GM12878 (cell line): ENCODE results near the gene HOXC12. TPM values are rescaled to one million over a fixed set of nuclear protein-coding genes. Genes with fewer than 3 reads are reported as not detected.

Source experiments
- ATAC-seq: fragments of 200-7000 bp; cut with Tn5 transposase; 3 replicates; pipeline ENCODE4 v1.9.1; 2020; ENCODE audit warnings: mild to moderate bottlenecking, moderate library complexity
- BruUV-seq: library from RNA; stranded (reverse); fragments of 400-500 nt; replicated peaks from 2 replicates; lab custom pipeline; 2021; lab: Mats Ljungman, UMichigan
- CTCF ChIA-PET: fragments of 300-600 bp; sonication (Branson Sonifier 250); formaldehyde crosslinking; extraction: SDS; loops from one replicate; lab custom pipeline; 2021; ENCODE audit warnings: inconsistent platforms; lab: Yijun Ruan, JAX
- POLR2A ChIA-PET: fragments of 350-600 bp; formaldehyde crosslinking; extraction: SDS; loops from one replicate; lab custom pipeline; 2021; ENCODE audit warnings: inconsistent platforms; lab: Charles Lee
- RAD21 ChIA-PET: fragments of 300-600 bp; sonication (Branson Sonifier 250); formaldehyde crosslinking; loops from one replicate; lab custom pipeline; 2023; ENCODE audit warnings: antibody characterized with exemption; ENCODE audit not compliant: unreplicated experiment; lab: Charles Lee
- SMC1A ChIA-PET: fragments of 300-600 bp; sonication (Branson Sonifier 250); formaldehyde crosslinking; loops from one replicate; lab custom pipeline; 2023; ENCODE audit not compliant: unreplicated experiment, uncharacterized antibody; lab: Charles Lee
- DNase-seq: peaks from one replicate; pipeline ENCODE4 v3.0.0-alpha.2; 2011; ENCODE audit warnings: low read depth, low spot score
- FAIRE-seq: peaks from 3 replicates; lab custom pipeline; 2011; peaks lifted over from hg19 to GRCh38; lab: Jason Lieb, UNC
- H2AFZ ChIP-seq: 2 replicates; pipeline ENCODE4 v1.6.0; 2011; ENCODE audit warnings: low read depth, low read length, control low read depth; ENCODE audit not compliant: control insufficient read depth
- H3K27ac ChIP-seq: 2 replicates; pipeline ENCODE4 v1.5.1; 2011; ENCODE audit warnings: control low read depth; ENCODE audit not compliant: control insufficient read depth, insufficient read depth
- H3K27me3 ChIP-seq, 2 experiments: replicated peaks in 1 of 2; 2 replicates each; pipeline versions ENCODE4 v1.6.0 to v1.6.1; 2011; ENCODE audit warnings: low read length in 1 of 2; ENCODE audit not compliant: control insufficient read depth in 2 of 2, insufficient read depth in 2 of 2
- H3K36me3 ChIP-seq, 2 experiments: 2 replicates each; pipeline ENCODE4 v1.5.1; 2011; ENCODE audit warnings: low read length in 1 of 2; ENCODE audit not compliant: control insufficient read depth in 2 of 2, insufficient read depth in 2 of 2
- H3K4me1 ChIP-seq: 2 replicates; pipeline ENCODE4 v1.6.1; 2011; ENCODE audit warnings: mild to moderate bottlenecking, low read length, moderate library complexity, mixed read lengths; ENCODE audit not compliant: control insufficient read depth, insufficient read depth
- H3K4me2 ChIP-seq: 2 replicates; pipeline ENCODE4 v1.6.0; 2011; ENCODE audit warnings: control low read depth; ENCODE audit not compliant: control insufficient read depth, insufficient read depth
- H3K4me3 ChIP-seq: fragments of 200-600 bp; sonication (generic); 2 replicates; pipeline ENCODE4 v1.5.1; 2016
- H3K79me2 ChIP-seq: 2 replicates; pipeline ENCODE4 v1.6.0; 2011; ENCODE audit warnings: low read length; ENCODE audit not compliant: control insufficient read depth, insufficient read depth
- H3K9ac ChIP-seq: 2 replicates; pipeline ENCODE4 v1.8.0; 2011; ENCODE audit warnings: low read length, control low read depth, mixed read lengths; ENCODE audit not compliant: control insufficient read depth, insufficient read depth
- H3K9me3 ChIP-seq: replicated peaks from 3 replicates; pipeline ENCODE4 v1.5.1; 2011; ENCODE audit warnings: mild to moderate bottlenecking, low read length; ENCODE audit not compliant: control insufficient read depth, insufficient read depth
- H4K20me1 ChIP-seq: 2 replicates; pipeline ENCODE4 v1.6.0; 2011; ENCODE audit not compliant: control insufficient read depth, insufficient read depth
- ATF7 ChIP-seq: fragments of 450-650 bp; IDR thresholded peaks from 2 replicates; pipeline ENCODE4 v1.6.1; 2016; ENCODE audit warnings: low read depth, mild to moderate bottlenecking
- DPF2 ChIP-seq: fragments of 450-650 bp; IDR thresholded peaks from 2 replicates; pipeline ENCODE4 v1.6.1; 2017; ENCODE audit warnings: mild to moderate bottlenecking
- E2F8 ChIP-seq: fragments of 450-650 bp; IDR thresholded peaks from 2 replicates; pipeline ENCODE4 v1.6.1; 2018; ENCODE audit warnings: mild to moderate bottlenecking, low read depth, moderate library complexity; ENCODE audit not compliant: partially characterized antibody
- ETV6 ChIP-seq, 2 experiments: fragments of 450-650 bp in 1 of 2; IDR thresholded peaks in 1 of 2; conservative IDR thresholded peaks in 1 of 2; 2 replicates each; pipeline ENCODE4 v1.6.1; 2014; ENCODE audit warnings: antibody characterized with exemption in 1 of 2, borderline replicate concordance in 1 of 2, low read depth in 1 of 2, mild to moderate bottlenecking in 1 of 2, moderate library complexity in 1 of 2
- FOS ChIP-seq: IDR thresholded peaks from 3 replicates; pipeline ENCODE4 v1.6.1; 2011; ENCODE audit warnings: borderline replicate concordance; ENCODE audit not compliant: insufficient read length; ENCODE audit errors: extremely low read depth
- IRF4 ChIP-seq: IDR thresholded peaks from 2 replicates; pipeline ENCODE4 v1.6.1; 2011; ENCODE audit warnings: low read depth, low read length
- MAX ChIP-seq: IDR thresholded peaks from 2 replicates; pipeline ENCODE4 v1.6.1; 2012; ENCODE audit warnings: low read depth, low read length, improper control_type of control experiment
- NFYA ChIP-seq: IDR thresholded peaks from 2 replicates; pipeline ENCODE4 v1.6.1; 2011; ENCODE audit warnings: low read depth, mild to moderate bottlenecking, low read length, improper control_type of control experiment, borderline replicate concordance
- POLR2AphosphoS2 ChIP-seq: IDR thresholded peaks from 2 replicates; pipeline ENCODE4 v1.6.1; 2011; ENCODE audit warnings: low read depth, mild to moderate bottlenecking, low read length, improper control_type of control experiment, moderate library complexity
- RELA ChIP-seq: fragments of 450-650 bp; IDR thresholded peaks from 2 replicates; pipeline ENCODE4 v1.8.0; 2014; ENCODE audit warnings: borderline replicate concordance; ENCODE audit not compliant: partially characterized antibody
- SKIL ChIP-seq: fragments of 450-650 bp; IDR thresholded peaks from 2 replicates; pipeline ENCODE4 v1.6.1; 2017; ENCODE audit warnings: mild to moderate bottlenecking, low read depth, inconsistent platforms; ENCODE audit not compliant: poor library complexity, severe bottlenecking
- SMC3 ChIP-seq: IDR thresholded peaks from 2 replicates; pipeline ENCODE4 v1.6.1; 2011; ENCODE audit warnings: low read length, improper control_type of control experiment, borderline replicate concordance
- SUPT20H ChIP-seq: IDR thresholded peaks from 2 replicates; pipeline ENCODE4 v1.6.1; 2011; ENCODE audit warnings: low read depth, mild to moderate bottlenecking, low read length, moderate library complexity, borderline replicate concordance; ENCODE audit not compliant: control insufficient read depth
- TCF12 ChIP-seq: IDR thresholded peaks from 2 replicates; pipeline ENCODE4 v1.6.1; 2011; ENCODE audit warnings: low read depth, mild to moderate bottlenecking, low read length
- USF2 ChIP-seq: IDR thresholded peaks from 2 replicates; pipeline ENCODE4 v1.6.1; 2011; ENCODE audit warnings: low read depth, low read length, improper control_type of control experiment, borderline replicate concordance
- ZNF274 ChIP-seq: IDR thresholded peaks from one replicate; pipeline ENCODE4 v1.8.0; 2011; ENCODE audit not compliant: insufficient read length, insufficient read depth
- WGBS: methylation state at CpG from one replicate; pipeline ENCODE4 v1.1.6; 2016; ENCODE audit warnings: low lambda C conversion rate; ENCODE audit not compliant: insufficient replicate concordance, insufficient coverage; ENCODE audit errors: missing lambda C conversion rate; 5-methylcytosine and 5-hydroxymethylcytosine counted together
- in situ Hi-C: fragments of 300-500 bp; cut with MboI; formaldehyde crosslinking; loops from 9 replicates; pipeline ENCODE4 v1.14.3; 2018; ENCODE audit warnings: mixed read lengths
- intact Hi-C: fragments of 100-400 bp; cut with micrococcal nuclease; formaldehyde crosslinking; loops from one replicate; pipeline ENCODE4 v1.14.2; 2022; ENCODE audit not compliant: unreplicated experiment
- polyA plus RNA-seq, 11 experiments: library from polyadenylated mRNA; depleted of rRNA in 4 of 11; unstranded in 6 of 11; stranded (reverse) in 5 of 11; fragments of >200 nt; fragmentation: Nextera tagmentation in 4 of 11; fragmentation: Illumina TruSeq in 1 of 11; extraction: Ambion mirVana in 4 of 11; extraction: Trizol in 1 of 11; gene quantifications; 1 replicate in 1 of 11; 2 replicates in 10 of 11; pipeline versions ENCODE4 v1.2.1 to v1.2.3, GENCODE V29; 2011 to 2016; ENCODE audit warnings: inconsistent platforms in 2 of 11, missing spikeins in 2 of 11, low read depth in 1 of 11
- total RNA-seq, 4 experiments: library from RNA; depleted of rRNA in 3 of 4; stranded (reverse); fragments of >200 nt in 3 of 4; fragmentation: Illumina TruSeq in 1 of 4; extraction: Trizol in 1 of 4; gene quantifications; 2 replicates each; pipeline versions ENCODE4 v1.2.1 to v1.2.3, GENCODE V29; 2013 to 2021

HOXC12 gene
- total and polyA plus RNA-seq, 10 of the 15 experiments (the other 5 are each of a cell fraction or from before 2014, with no cell fraction given): not detected

- intact Hi-C loops: no loop called here
- H3K27me3 ChIP-seq: peaks cover 39 to 49% of the 10 kb centered on the region in 2 experiments
- ChIA-PET POLR2A (no interaction called here), RAD21 (interaction anchor here (1.3 kb wide), 1 partner anchor 250 kb away, joined by 3 read pairs; no protein-coding TSS in a partner anchor), CTCF (interaction anchor here (0.6 kb wide), 1 partner anchor 14 kb away, joined by 3 read pairs; no protein-coding TSS in a partner anchor)
- H3K9ac ChIP-seq: no peak overlapping the region
- in situ Hi-C loops: no loop called here
- no peaks in the 10 kb centered on the region for H3K36me3 ChIP-seq
- no peak for DNase-seq
- H3K9me3 ChIP-seq: no peaks in the 10 kb centered on the region
- H4K20me1 ChIP-seq: no peaks in the 10 kb centered on the region
- WGBS: 31% methylated on average over 13 of the region's 13 CpGs
- TF ChIP-seq TCF12 (no peak), E2F8 (no peak), SKIL (no peak), IRF4 (no peak), SMC3 (no peak), NFYA (no peak), RELA (no peak), SUPT20H (no peak), ETV6 (conservative IDR thresholded peaks at IDR 0.05 in 1 of 2, IDR thresholded peaks at IDR 0.05 in 1 of 2; ENCODE audit: borderline replicate concordance in 1 of 2, low read depth in 1 of 2) (no peak), USF2 (no peak), ZNF274 (no peak), FOS (no peak), DPF2 (no peak), POLR2AphosphoS2 (no peak), MAX (no peak), ATF7 (no peak)
- TF ChIP-seq, all 136 proteins: peak for 0
- Histone ChIP-seq H3K27ac (no peak overlapping the region), H2AFZ (no peak overlapping the region), H3K4me3 (no peak overlapping the region), H3K79me2 (no peaks in the 10 kb centered on the region), H3K4me1 (no peaks in the 10 kb centered on the region), H3K4me2 (no peak overlapping the region)
- SMC1A ChIA-PET: no interaction called here
- ATAC-seq (no peak), FAIRE-seq (no peak)
- no TSS peak for BruUV-seq
These were observed 2.4 kb upstream of the HOXC12 start for GRCh38 chr12:53952335-53952694.
